Esophagus squamous epithelium (tissue), 4 donors: Measurements from ENCODE around the gene B4GALT4.

ENCODE experiments used
- CTCF ChIP-seq, 6 experiments: fragments of 450-650 bp in 4 of 6; fragments of 200-600 bp in 2 of 6; sonication (generic) in 2 of 6; IDR thresholded peaks; one replicate each; pipeline ENCODE4 v1.5.1; 2016 to 2019; ENCODE audit warnings: antibody characterized with exemption in 6 of 6, mild to moderate bottlenecking in 4 of 6, moderate library complexity in 4 of 6
- POLR2A ChIP-seq, 4 donors: fragments of 450-650 bp; IDR thresholded peaks; one replicate each; pipeline ENCODE4 v1.6.1; 2017; ENCODE audit warnings: antibody characterized with exemption in 4 of 4, mild to moderate bottlenecking in 4 of 4, moderate library complexity in 3 of 4

DNA sequence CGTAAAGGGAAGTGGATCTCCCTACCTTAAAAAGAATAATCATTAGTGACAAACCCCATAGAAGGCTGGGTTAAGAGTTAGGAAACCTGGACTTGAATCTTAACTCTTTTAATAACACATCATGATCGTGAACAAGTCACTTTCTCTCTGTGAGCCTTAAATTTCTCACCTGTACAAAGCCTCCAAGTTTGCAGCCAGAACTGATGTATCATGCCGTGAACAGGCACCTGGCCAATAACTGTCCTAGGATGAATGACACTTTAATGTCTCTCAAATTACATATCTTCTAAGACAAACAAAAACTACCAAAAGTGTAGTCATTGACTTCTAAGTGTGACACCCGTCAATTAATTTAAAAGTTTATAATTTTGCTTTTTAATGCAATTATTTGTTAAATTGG, 63.4 kb downstream of the B4GALT4 start:
- TF ChIP-seq CTCF (IDR thresholded peaks at IDR 0.05): no peak
- TF ChIP-seq POLR2A (IDR thresholded peaks at IDR 0.05): no peak
